Endothelial cell of hepatic sinusoid (primary cell): ENCODE measurements around the gene PLA2G7.
"Not testable (repeated sequence)": the region's sequence is repeated elsewhere in the genome, so short reads cannot be mapped to it uniquely, and the experiment has no call there.

ENCODE experiments used
- in situ Hi-C: cut with HindIII; loops from 2 replicates; pipeline ENCODE4 v1.10.0; 2017; ENCODE audit warnings: low sequenced_read_pairs

PLA2G7 gene

GRCh38 chr6:46749731-46750130, 14.6 kb upstream of the PLA2G7 start:
- in situ Hi-C loops = no loop called here

- in situ Hi-C loops = no loop called here
Observed at GRCh38 chr6:46748940-46749503, 13.8 kb upstream of the PLA2G7 start.

- in situ Hi-C loops = no loop called here
Observed at GRCh38 chr6:46746696-46747095, 11.5 kb upstream of the PLA2G7 start, which contains the start of gene ANKRD66. Gene ANKRD66, plus strand, starts transcription at chr6:46746933. Its CDS starts 5,016 bp downstream, at chr6:46751949.

- in situ Hi-C loops = no loop called here
Observed at GRCh38 chr6:46745973-46746372, 10.8 kb upstream of the PLA2G7 start.

GRCh38 chr6:46744159-46744725, 9.1 kb upstream of the PLA2G7 start:
- in situ Hi-C loops = not testable (repeated sequence)

DNA sequence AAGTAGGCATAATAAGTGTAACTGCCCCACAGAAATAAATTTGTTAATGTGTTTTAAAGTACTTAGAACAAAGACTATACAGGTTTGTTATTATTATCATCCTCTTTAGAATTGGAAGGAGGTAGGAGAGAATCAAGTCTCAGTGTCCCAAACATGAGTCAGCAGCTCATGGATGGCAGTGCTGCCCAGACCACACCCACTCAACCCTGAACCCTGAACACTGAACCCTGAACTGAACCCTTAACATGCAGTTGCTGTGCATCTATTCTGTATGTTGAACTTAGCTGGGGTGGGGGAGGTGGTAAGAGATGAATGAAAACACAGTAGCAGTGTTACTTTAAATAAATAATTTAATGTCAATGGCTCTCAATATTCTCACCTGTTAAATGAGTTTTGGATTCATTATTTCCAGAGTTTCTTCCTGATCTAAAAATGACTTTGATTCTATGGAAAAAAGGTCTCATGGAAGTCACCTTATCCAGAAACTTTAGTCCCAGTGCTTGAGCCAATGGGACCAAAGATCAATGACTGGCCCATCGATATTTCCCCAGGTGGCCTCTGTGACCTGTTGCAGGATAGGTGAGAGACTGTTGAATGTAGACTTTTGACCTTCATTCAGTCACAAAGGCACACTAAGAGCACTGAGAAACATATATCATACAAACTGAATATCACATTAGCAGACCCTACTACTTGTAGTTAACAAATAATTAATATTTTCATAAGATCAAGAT, 8.4 kb upstream of the PLA2G7 start:
- in situ Hi-C loops = no loop called here

GRCh38 chr6:46741910-46742309, 6.7 kb upstream of the PLA2G7 start:
- in situ Hi-C loops = no loop called here

DNA sequence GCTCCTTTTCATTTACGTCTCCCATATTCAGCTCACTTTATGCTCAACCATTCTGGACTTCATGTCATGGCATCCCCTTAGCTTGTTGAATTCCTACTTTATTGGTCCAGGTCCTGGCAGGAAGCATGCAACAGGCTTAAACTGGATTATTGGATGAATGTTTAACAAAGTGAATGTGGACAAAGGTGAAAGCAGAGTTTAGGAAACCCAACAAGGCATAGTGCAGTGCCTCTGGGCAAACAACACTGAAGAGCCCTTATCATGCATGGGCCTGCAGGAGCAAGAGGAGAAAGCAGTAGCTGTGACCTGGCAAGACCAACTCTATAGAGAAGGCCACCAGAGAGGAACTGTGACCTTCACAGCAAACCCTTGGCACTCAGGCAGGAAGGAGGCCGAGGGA, 6.3 kb upstream of the PLA2G7 start:
- in situ Hi-C loops = no loop called here

- in situ Hi-C loops = no loop called here
Observed at GRCh38 chr6:46736906-46737305, 1.7 kb upstream of the PLA2G7 start.

DNA sequence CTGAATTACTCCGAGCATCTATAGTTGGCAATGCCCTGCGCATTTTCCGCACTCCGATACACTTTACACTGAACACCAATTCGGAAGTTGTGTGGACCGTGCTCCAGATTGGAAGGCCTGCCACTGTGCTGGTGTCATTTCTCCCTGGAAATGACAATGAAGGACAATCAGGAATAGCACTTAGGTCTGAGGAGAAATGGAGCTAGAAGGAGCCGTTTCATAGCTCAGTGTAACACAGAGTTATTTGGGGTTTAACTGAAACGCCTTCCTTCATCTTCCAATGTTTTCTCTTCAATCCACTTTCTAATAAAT, 501 bp upstream of the PLA2G7 start:
- in situ Hi-C loops = no loop called here

DNA sequence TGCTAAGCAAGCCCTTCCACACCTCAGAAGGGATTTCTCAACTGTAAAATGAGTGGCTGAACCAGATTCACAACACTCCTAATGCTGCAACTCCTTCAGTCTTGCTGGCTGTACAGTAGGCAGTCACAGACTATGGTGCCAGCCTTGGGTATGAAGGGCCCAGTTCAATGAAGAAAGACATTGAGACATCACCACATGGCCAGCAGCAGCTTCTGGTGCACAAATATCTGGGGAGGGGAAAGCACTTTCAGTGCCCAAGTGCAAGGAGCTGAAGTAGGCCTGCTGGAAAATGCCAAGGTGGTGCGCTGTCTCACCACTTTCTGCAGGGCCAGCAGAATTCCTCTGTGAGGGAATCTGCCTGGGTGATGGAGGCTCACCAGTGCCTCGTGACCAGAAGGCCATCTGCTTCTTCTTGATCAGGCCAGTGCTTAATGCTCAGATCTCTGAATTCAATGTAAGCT, 1.8 kb downstream of the PLA2G7 start:
- in situ Hi-C loops = no loop called here

DNA sequence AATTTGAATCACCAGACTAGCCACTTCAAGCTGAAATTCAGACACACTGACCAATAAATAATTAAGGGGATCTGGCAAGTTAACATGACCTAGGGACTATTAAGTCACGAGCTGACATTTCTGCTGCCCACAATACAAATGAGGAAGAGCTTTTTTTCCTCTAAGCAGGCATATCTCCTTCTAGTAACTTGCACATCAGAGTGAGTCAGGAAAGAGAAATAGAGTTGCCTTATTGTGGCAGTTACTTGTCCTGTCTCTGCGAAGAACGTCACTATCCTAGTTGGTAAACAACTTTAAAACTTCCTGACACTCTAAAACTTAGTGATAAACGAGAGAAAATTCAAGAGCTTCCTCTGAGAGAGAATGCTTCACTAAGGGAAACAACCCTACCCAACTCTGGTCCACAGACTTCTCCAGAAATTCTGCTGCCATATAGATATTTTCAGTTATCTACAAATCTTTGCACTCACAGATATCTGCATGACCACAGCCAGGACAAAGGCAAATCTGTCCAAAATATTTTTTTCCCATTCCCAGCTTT, 4.2 kb downstream of the PLA2G7 start:
- in situ Hi-C loops = no loop called here

GRCh38 chr6:46729787-46730326, 5.3 kb downstream of the PLA2G7 start:
- in situ Hi-C loops = no loop called here

- in situ Hi-C loops = no loop called here
Observed at GRCh38 chr6:46720401-46720800, 14.8 kb downstream of the PLA2G7 start.

DNA sequence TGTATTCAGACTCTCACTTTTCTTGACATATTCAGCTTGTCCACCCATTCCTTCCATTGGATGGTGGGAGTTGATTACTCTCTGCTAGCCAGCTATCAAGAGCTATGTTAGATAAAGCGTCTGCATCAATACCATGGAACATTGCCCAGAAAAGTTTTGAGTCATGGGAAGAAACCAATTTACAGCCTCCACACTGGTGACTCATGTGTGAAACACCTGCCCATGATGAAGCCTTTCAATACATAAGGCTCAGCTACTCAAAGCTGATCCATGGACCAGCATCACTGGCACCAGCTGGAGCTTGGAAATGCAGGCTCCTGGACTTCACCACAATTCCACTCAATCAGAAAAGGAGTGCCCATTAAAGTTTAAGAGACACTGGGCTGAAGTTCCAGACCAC, 16.1 kb downstream of the PLA2G7 start:
- in situ Hi-C loops = no loop called here

- in situ Hi-C loops = no loop called here
Observed at GRCh38 chr6:46715141-46715540, 20.0 kb downstream of the PLA2G7 start.

DNA sequence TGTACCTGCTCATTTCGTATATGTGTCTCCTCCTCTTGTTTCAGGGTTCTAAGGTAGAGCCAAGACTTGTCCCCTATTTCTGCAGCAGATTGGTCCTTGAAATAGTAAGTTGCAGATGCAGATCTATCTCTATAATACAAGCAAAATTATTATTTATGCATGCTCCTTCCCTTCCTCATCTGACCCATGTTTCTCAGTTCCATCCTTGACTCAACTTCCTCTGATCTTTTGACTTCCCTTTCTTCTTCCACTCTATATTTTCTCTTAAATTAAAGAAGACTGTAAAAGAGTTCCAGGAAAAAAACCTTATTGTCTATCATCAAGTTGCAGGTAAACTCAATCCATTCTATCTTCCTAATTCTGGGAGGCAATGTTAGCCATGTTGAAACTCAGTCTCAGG, 23.7 kb downstream of the PLA2G7 start:
- in situ Hi-C loops = no loop called here

DNA sequence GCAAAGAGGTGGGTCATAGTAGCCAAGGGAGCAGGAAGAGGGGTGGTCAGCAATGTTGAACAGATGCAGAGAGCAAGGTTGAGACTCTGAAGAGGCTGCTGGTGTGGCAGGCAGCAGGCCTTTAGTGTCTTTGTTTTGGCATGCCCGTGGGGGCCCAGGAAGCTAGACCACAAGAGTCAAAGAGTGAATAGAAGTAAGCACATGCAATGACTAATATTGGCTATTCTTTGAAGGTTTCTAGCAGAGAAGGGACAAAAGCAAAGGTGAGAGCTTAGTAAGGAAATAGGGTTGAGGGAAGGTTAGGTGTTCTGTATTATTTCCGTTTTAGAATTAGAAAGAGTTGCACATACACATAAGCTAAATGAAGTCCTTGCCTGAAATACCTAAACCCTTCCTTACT, 28.7 kb downstream of the PLA2G7 start:
- in situ Hi-C loops = loop anchor here (5.0 kb wide), 1 partner anchor 34 kb away; no protein-coding TSS in a partner anchor

DNA sequence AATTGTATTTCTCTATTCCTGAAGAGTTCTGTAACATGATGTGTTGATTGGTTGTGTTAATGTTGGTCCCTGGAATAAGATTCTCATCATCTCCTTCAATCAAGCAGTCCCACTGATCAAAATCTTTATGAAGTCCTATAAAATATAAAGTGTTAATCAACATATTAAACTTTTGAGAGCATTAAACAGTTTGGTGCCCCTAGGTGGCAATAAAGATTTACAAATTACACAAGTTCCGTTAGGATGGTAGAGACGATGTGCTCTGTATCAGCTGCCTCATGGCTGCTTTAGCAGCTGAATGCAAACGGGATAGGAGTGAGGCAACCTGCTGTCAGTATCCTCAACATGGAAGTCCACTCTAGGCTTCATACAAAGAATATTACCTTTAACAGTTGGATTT, 30.6 kb downstream of the PLA2G7 start:
- in situ Hi-C loops = no loop called here

DNA sequence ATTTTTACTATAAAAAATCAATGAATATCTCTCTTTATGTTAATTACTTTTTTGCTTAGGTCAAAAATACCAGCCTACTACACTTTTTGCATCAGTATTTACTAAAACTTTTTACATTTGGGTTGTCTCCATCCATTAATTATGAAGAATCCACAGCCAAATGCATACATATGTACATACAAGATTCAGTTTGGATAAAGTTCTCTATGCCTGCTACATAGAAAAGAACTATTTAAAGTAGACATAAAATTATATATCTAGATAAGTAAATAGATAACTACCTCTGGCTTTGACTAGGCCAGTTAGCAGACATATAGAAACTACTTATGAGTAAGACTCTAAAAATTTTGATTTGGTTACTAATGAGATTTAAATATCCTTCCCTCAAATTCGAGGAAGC, 35.2 kb downstream of the PLA2G7 start:
- in situ Hi-C loops = no loop called here

- in situ Hi-C loops = no loop called here
Observed at GRCh38 chr6:46690911-46691451, 44.2 kb downstream of the PLA2G7 start.
